Gastroesophageal sphincter (tissue), 4 donors: ENCODE measurements around the gene PPP4R1. TPM values are rescaled to one million over a fixed set of nuclear protein-coding genes. Genes with fewer than 3 reads are reported as not detected.

Source experiments
- ATAC-seq: fragments of 150-250 bp; one replicate; pipeline ENCODE4 v1.9.1; 2016; ENCODE audit warnings: mild to moderate bottlenecking, moderate library complexity
- H3K27ac ChIP-seq, 4 donors: fragments of 200-600 bp; sonication (generic) in 3 of 4; 1 replicate in 3 of 4; 2 replicates in 1 of 4; pipeline ENCODE4 v1.5.1; 2016 to 2019
- H3K27me3 ChIP-seq: fragments of 200-600 bp; sonication (generic); one replicate; pipeline ENCODE4 v1.5.1; 2019
- H3K36me3 ChIP-seq, 2 donors: fragments of 200-600 bp; sonication (generic); one replicate each; pipeline ENCODE4 v1.5.1; 2019; ENCODE audit warnings: control low read depth in 1 of 2
- H3K4me1 ChIP-seq, 3 donors: fragments of 200-600 bp; sonication (generic); 1 replicate in 2 of 3; 2 replicates in 1 of 3; pipeline ENCODE4 v1.5.1; 2016 to 2019; ENCODE audit warnings: control low read depth in 2 of 3
- H3K4me3 ChIP-seq, 2 donors: fragments of 200-600 bp; sonication (generic); one replicate each; pipeline ENCODE4 v1.5.1; 2019; ENCODE audit warnings: mild to moderate bottlenecking in 1 of 2, moderate library complexity in 1 of 2
- H3K9me3 ChIP-seq, 3 donors: fragments of 200-600 bp; sonication (generic); one replicate each; pipeline ENCODE4 v1.5.1; 2017 to 2019; ENCODE audit warnings: control low read depth in 2 of 3
- CTCF ChIP-seq, 4 experiments: fragments of 200-600 bp in 2 of 4; fragments of 450-650 bp in 2 of 4; sonication (generic) in 1 of 4; IDR thresholded peaks; one replicate each; pipeline ENCODE4 v1.5.1; 2017 to 2019; ENCODE audit warnings: antibody characterized with exemption in 4 of 4, mild to moderate bottlenecking in 2 of 4, moderate library complexity in 2 of 4
- EP300 ChIP-seq: sonication (generic); formaldehyde crosslinking; IDR thresholded peaks from one replicate; pipeline ENCODE4 v1.6.1; 2017; ENCODE audit warnings: antibody characterized with exemption, mild to moderate bottlenecking
- POLR2A ChIP-seq, 2 donors: fragments of 450-650 bp; IDR thresholded peaks; one replicate each; pipeline ENCODE4 v1.6.1; 2017; ENCODE audit warnings: antibody characterized with exemption in 2 of 2, mild to moderate bottlenecking in 2 of 2, moderate library complexity in 1 of 2
- POLR2AphosphoS5 ChIP-seq: sonication (generic); formaldehyde crosslinking; IDR thresholded peaks from one replicate; pipeline ENCODE4 v1.6.1; 2017; ENCODE audit warnings: antibody characterized with exemption
- WGBS, 2 donors: methylation state at CpG; one replicate each; pipeline ENCODE4 v1.1.5; 2018; ENCODE audit warnings: low coverage in 1 of 2; 5-methylcytosine and 5-hydroxymethylcytosine counted together
- total RNA-seq, 4 donors: library from RNA; depleted of rRNA; stranded (reverse); fragments of >200 nt; gene quantifications; one replicate each; pipeline ENCODE4 v1.1.0, GENCODE V29; 2016

The PPP4R1 gene
- total RNA-seq, 4 donors from 2014 or later = 91.1 to 174 (median 117) TPM

- 0 to 75% methylated on average over 1 to 4 of the region's 4 CpGs for WGBS, 2 donors
- Histone ChIP-seq H3K27me3 (no peaks in the 10 kb centered on the region), H3K9me3 (no peaks in the 10 kb centered on the region), H3K27ac (no peak overlapping the region), H3K36me3 (no peaks in the 10 kb centered on the region), H3K4me3 (no peak overlapping the region), H3K4me1 (peaks cover 0 to 10% (median 0%) of the 10 kb centered on the region in 3 donors)
- TF ChIP-seq CTCF (IDR thresholded peaks at IDR 0.05) (no peak), EP300 (no peak), POLR2AphosphoS5 (no peak), POLR2A (IDR thresholded peaks at IDR 0.05) (no peak)
- no peak for ATAC-seq
These were observed 15.3 kb upstream of the PPP4R1 start for GRCh38 chr18:9629709-9630108.

DNA sequence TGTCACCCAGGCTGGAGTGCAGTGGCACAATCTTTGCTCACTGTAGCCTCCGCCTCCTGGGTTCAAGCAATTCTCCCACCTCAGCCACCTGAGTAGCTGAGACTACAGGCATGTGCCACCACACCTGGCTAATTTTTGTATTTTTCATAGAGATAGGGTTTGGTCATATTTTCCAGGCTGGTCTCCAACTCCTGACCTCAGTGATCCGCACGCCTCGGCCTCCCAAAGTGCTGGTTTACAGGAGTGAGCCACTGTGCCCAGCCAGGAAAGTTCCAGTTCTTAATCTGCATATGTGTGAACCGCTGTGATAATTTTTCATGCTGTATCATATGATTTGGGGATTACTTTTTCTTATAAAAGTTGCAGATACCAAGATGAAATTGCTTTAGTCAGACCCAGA is 14.6 kb upstream of the PPP4R1 start:
- TF ChIP-seq POLR2A (IDR thresholded peaks at IDR 0.05) = no peak
- TF ChIP-seq CTCF (IDR thresholded peaks at IDR 0.05) = no peak
- TF ChIP-seq POLR2AphosphoS5 = no peak
- TF ChIP-seq EP300 = no peak
- 86 to 91% methylated on average over 2 to 4 of the region's 5 CpGs for WGBS, 2 donors
- no peak for ATAC-seq

GRCh38 chr18:9627642-9628041 is 13.3 kb upstream of the PPP4R1 start:
- no peak for ATAC-seq
- WGBS, 2 donors = 55 to 76% methylated on average over 2 to 3 of the region's 3 CpGs
- H3K9me3 ChIP-seq = no peaks in the 10 kb centered on the region
- no peak overlapping the region for H3K27ac ChIP-seq
- no peak overlapping the region for H3K4me3 ChIP-seq
- H3K27me3 ChIP-seq = no peaks in the 10 kb centered on the region
- H3K36me3 ChIP-seq = no peaks in the 10 kb centered on the region
- H3K4me1 ChIP-seq = peaks cover 0 to 10% (median 0%) of the 10 kb centered on the region in 3 donors
- TF ChIP-seq EP300 = no peak
- TF ChIP-seq POLR2AphosphoS5 = no peak
- TF ChIP-seq CTCF (IDR thresholded peaks at IDR 0.05) = no peak
- TF ChIP-seq POLR2A (IDR thresholded peaks at IDR 0.05) = no peak

More for the DNA sequence above, 14.6 kb upstream of the PPP4R1 start:
- Histone ChIP-seq H3K36me3 (no peaks in the 10 kb centered on the region), H3K9me3 (no peaks in the 10 kb centered on the region), H3K4me3 (no peak overlapping the region), H3K27me3 (no peaks in the 10 kb centered on the region), H3K27ac (no peak overlapping the region), H3K4me1 (peaks cover 0 to 10% (median 0%) of the 10 kb centered on the region in 3 donors)

- 88 to 90% methylated on average over 3 of the region's 8 CpGs for WGBS, 2 donors
- peaks cover 0 to 13% (median 5%) of the 10 kb centered on the region in 3 donors for H3K4me1 ChIP-seq
- H3K4me3 ChIP-seq = no peak overlapping the region
- no peaks in the 10 kb centered on the region for H3K36me3 ChIP-seq
- H3K27ac ChIP-seq = no peak overlapping the region
- H3K27me3 ChIP-seq = no peaks in the 10 kb centered on the region
- TF ChIP-seq POLR2A (IDR thresholded peaks at IDR 0.05) (no peak), EP300 (no peak), CTCF (IDR thresholded peaks at IDR 0.05) (no peak), POLR2AphosphoS5 (no peak)
- H3K9me3 ChIP-seq = no peaks in the 10 kb centered on the region
- ATAC-seq = no peak
These were observed 5.6 kb upstream of the PPP4R1 start for GRCh38 chr18:9619990-9620389.

GRCh38 chr18:9619545-9619944 is 5.2 kb upstream of the PPP4R1 start:
- H3K9me3 ChIP-seq = no peaks in the 10 kb centered on the region
- no peak for ATAC-seq
- no peaks in the 10 kb centered on the region for H3K27me3 ChIP-seq
- H3K4me3 ChIP-seq = no peak overlapping the region
- no peak for TF ChIP-seq POLR2AphosphoS5
- peaks cover 0 to 13% (median 5%) of the 10 kb centered on the region in 3 donors for H3K4me1 ChIP-seq
- no peak overlapping the region for H3K27ac ChIP-seq
- no peaks in the 10 kb centered on the region for H3K36me3 ChIP-seq
- 27 to 43% methylated on average over 1 of the region's 1 CpG for WGBS, 2 donors
